H7 (cell line): ENCODE measurements around the gene CEACAM8. TPM values are rescaled to one million over a fixed set of nuclear protein-coding genes. Genes with fewer than 3 reads are reported as not detected.

Experiments used
- DNase-seq: peaks from one replicate; pipeline ENCODE4 v3.0.0; 2012
- H3K27me3 ChIP-seq: 2 replicates; pipeline ENCODE4 v1.6.0; 2011; ENCODE audit warnings: mild to moderate bottlenecking, low read length; ENCODE audit not compliant: control insufficient read depth, insufficient read depth
- H3K36me3 ChIP-seq: replicated peaks from 2 replicates; pipeline ENCODE4 v1.5.1; 2011; ENCODE audit warnings: low read length; ENCODE audit not compliant: control insufficient read depth, insufficient read depth
- H3K4me3 ChIP-seq: 2 replicates; pipeline ENCODE4 v1.5.1; 2011; ENCODE audit warnings: low read depth, mild to moderate bottlenecking, control low read depth, low read length, moderate library complexity; ENCODE audit not compliant: insufficient read depth
- total RNA-seq: library from RNA; depleted of rRNA; stranded (reverse); fragments of >200 nt; shearing (Covaris generic); gene quantifications from 2 replicates; pipeline ENCODE4 v1.2.3, GENCODE V29; 2014

The CEACAM8 gene
- total RNA-seq, 1 experiment from 2014 or later: not detected

DNA sequence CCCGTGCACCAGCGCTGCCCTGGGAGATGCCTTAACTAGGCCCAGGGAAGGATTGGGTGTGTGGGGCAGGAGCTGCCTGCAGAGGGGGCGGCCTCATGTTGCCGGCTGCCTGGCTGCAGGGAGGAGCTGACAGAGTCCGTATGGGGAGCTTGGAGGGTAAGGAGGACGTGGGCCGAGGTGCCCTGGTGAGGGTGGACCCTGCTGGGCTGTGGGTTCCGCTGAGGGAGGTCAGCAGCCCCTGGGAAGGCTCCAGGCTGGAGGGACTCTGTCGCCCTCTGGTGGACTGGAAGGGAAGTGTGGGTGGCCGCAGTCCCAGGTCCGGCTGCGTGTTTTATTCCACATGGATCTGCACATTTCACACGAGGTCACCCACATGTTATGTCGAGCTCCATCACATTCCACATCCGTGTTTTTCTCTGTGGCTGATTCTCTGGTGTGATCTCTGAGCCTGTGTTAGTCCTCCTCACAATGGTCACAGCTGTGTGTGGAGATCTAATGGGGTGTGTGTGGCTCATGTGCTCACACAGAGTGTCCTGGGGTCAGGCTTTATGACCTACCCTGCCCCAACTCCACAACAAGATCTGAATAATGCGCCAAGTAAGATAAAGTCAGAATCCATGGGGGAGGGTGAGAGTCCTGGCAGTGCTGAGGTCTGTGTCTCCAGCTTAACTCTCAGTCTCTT, 1.8 kb upstream of the CEACAM8 start:
- DNase-seq: peak; percentile 81
- Histone ChIP-seq H3K4me3 (no peak overlapping the region), H3K36me3 (no peaks in the 10 kb centered on the region), H3K27me3 (no peaks in the 10 kb centered on the region)

DNA sequence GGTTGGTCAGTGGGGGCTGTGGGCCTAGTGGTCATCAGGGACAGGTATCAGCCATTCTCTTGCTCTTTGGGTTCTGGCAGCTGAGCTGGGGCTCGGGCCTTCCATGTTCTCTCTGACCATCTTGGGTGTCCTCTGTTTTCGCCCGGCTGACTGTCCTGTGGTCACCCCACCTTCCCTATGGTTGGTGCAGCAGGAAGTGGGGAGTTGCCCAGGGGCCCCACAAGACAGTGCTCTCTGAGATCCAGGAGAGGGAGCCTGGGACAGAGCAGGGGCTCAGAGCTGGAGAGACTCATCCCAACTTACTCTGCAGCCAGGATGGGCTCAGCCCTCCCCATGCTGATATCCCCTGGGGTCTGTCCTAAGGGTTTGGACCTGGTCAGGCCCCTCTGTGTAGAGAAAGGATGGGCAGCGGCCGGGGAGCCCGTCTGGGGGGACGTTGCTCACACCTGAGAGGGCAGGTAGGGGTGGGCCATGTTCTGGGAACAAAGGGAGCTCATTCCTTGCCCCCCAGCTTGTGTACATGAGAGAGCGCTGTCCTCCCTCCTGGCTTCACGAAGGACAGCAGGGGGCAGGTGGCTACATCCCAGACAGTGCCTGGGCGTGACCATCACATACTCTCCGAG, 937 bp upstream of the CEACAM8 start:
- no peak for DNase-seq
- no peak overlapping the region for H3K4me3 ChIP-seq

DNA sequence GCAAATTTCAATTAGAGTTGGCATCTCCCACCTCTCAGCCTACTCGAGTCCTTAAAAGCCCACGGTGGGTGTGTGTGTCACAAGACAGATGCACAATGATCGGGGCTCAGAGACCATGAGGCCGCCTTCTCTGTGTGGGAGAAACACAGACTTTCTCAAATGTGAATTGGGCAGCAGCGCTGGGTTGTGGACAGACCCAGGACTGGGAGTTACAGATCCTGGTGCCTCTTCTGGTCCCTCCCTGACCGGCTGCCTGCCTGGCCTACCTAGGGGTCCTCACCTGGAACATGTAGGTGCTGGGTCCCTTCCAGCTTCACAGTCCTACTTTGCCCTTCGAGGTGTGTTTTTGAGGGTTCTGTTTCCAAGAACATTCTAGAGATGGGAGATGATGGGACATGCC, 4.9 kb downstream of the CEACAM8 start:
- H3K36me3 ChIP-seq: no peaks in the 10 kb centered on the region
- H3K27me3 ChIP-seq: no peaks in the 10 kb centered on the region
- DNase-seq: no peak
- H3K4me3 ChIP-seq: no peak overlapping the region

More for the DNA sequence above, 937 bp upstream of the CEACAM8 start:
- H3K36me3 ChIP-seq: no peaks in the 10 kb centered on the region
- no peaks in the 10 kb centered on the region for H3K27me3 ChIP-seq

DNA sequence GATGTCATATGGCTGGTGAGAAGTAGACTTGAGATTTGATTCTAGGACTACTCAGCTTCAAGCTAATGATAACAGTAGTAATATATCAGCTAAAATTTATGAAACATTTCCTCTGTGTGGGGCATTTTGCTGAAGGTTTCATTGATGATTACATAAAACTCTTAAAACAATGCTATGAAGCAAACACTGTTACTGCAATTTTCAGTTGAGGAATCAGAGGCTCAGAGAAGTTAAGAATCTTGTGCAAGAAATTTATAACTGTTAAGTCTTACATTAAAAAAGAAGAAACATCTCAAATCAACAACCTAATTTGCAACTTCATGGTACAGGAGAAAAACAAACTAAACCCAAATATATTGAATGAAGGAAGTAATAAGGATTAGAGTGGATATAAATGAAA, 10.3 kb downstream of the CEACAM8 start:
- Histone ChIP-seq H3K4me3 (no peak overlapping the region), H3K27me3 (no peaks in the 10 kb centered on the region), H3K36me3 (no peaks in the 10 kb centered on the region)
- DNase-seq: no peak

DNA sequence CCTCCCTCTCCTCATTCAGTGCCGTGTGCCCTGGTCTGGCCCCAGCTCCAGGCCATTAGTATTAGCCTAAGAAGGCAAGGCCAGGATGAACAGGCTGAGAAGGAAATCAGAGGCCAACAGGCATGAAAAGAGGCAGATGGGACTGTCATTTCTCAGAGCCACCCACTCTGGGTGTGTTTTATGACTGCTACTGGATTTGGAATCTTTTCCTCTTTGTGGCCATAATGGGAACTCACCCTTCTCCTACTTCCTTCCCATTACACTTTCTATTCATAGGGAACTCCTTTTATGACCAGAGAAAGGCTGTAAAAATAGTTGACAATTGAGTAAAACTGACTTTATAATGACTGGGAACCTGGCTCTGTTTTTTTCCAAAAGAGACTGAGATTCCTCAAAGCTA, 17.7 kb downstream of the CEACAM8 start:
- no peak for DNase-seq
- Histone ChIP-seq H3K27me3 (no peaks in the 10 kb centered on the region), H3K4me3 (no peak overlapping the region), H3K36me3 (no peaks in the 10 kb centered on the region)

DNA sequence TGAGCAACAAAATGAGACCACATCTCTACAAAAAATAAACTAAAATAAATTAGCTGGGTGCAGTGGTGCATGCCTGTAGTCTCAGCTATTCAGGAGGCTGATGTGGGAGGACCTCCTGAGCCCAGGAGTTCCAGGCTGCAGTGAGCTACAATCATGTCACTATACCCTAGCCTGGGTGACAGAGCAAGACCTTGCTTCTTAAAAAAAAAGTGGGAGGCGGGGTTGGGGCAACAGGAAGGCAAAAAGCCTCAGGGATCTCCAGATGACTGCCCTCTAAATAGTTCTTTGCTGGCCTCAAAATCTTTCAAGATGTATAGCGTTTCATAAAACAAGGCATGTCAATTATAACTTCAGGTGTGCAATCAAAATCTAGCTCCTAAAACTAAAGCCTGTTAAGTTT, 18.5 kb downstream of the CEACAM8 start:
- DNase-seq: no peak
- no peaks in the 10 kb centered on the region for H3K27me3 ChIP-seq
- no peak overlapping the region for H3K4me3 ChIP-seq
- no peaks in the 10 kb centered on the region for H3K36me3 ChIP-seq

DNA sequence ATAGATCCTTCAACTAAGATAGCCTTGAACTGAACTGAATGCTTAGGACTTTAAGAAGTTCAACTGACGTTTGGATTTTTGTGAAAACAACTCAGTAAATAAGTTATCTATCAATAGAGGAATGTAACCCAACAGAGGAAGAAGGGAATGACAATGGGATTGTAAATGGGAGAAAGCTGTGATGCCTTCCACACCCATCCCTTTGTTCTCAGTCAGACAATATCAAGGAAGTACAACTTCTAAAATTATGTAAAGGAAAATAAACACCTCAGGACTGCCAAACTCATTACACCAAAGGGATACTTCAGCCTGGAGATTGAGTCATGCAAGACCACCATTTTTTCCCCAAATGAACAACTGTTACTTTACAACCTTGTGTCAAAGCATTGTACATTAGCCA, 21.1 kb downstream of the CEACAM8 start:
- no peaks in the 10 kb centered on the region for H3K36me3 ChIP-seq

DNA sequence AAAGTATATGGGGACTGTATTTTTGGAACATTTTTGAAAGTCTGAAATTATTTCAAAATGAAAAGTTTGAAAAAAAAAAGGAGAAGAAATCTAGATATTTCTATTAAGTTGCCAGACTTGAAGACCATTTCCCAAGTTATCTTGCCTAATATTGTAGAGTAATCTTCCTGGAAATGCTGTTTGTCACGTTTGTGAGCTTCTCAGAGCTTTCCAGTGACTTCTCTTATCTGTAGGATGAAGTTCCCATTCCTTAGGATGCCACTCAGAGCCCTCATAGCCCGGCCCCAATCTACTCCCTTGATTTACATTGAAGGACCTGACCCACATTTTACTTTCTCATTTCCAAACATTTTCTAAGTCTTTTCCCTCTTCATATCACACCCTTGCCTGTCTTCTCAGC, 23.6 kb downstream of the CEACAM8 start:
- DNase-seq: no peak
- Histone ChIP-seq H3K36me3 (no peaks in the 10 kb centered on the region), H3K4me3 (no peak overlapping the region), H3K27me3 (no peaks in the 10 kb centered on the region)

More for the DNA sequence above, 21.1 kb downstream of the CEACAM8 start:
- no peak overlapping the region for H3K4me3 ChIP-seq
- no peaks in the 10 kb centered on the region for H3K27me3 ChIP-seq
- DNase-seq: no peak

DNA sequence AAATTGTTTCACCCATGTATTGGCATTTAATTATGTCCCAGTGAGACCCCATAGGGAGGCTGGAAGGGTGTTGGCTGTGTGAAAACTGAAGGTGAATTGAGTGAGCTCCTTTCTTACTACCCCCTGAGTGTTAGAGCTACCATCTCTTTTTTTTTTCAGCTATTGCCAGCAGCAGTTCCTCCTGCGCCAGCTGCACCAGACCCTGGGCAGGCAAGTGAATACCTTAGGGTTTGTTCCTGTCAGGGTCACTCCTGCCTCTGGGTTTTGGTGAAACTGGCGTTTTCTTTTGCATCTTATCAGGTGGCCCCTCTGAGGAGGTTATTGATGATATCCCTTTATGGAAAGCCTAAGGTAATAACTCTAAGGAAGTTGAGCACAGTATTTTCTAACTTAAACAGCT, 25.5 kb downstream of the CEACAM8 start:
- Histone ChIP-seq H3K4me3 (no peak overlapping the region), H3K27me3 (no peaks in the 10 kb centered on the region), H3K36me3 (no peaks in the 10 kb centered on the region)
- DNase-seq: no peak

DNA sequence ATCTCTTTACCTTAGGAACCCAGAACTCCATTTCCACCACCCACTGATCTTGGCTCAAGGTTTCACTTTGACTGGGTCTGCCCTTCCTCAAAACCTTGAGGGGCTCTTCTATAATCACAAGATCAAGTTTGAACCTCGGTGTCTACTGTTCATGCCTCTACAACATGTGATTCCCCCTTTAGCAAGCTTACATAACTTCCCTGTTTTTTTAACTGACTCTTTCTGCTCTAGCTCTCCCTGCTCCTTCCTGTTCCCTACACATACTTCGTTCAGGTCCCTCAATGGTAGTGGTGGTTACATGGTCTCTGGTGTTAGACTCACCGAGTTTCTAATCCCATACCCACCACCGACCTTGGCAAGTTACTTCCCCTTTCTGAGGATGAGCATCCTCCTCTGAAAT, 26.7 kb downstream of the CEACAM8 start:
- no peak for DNase-seq
- no peaks in the 10 kb centered on the region for H3K36me3 ChIP-seq
- no peaks in the 10 kb centered on the region for H3K27me3 ChIP-seq
- no peak overlapping the region for H3K4me3 ChIP-seq

DNA sequence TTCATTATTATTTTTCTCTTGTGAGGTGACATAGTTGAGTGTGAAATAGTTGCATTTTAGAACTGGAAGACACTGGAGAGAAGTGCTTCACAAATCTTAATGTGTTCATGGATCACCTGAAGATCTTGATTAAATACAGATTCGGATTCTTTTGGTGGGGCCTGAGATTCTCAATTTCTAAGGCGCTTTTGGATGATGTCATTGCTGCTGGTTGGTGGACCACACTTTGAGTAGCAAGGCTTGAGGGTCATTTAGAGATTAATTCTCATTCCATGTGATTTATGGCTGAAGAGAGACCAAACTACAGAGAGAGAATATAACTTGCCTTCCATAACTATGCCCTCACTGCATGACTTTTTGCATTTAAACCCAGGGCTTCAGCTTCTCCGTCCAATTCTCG, 27.2 kb downstream of the CEACAM8 start:
- H3K36me3 ChIP-seq: no peaks in the 10 kb centered on the region
- DNase-seq: no peak
- H3K27me3 ChIP-seq: no peaks in the 10 kb centered on the region
- no peak overlapping the region for H3K4me3 ChIP-seq

DNA sequence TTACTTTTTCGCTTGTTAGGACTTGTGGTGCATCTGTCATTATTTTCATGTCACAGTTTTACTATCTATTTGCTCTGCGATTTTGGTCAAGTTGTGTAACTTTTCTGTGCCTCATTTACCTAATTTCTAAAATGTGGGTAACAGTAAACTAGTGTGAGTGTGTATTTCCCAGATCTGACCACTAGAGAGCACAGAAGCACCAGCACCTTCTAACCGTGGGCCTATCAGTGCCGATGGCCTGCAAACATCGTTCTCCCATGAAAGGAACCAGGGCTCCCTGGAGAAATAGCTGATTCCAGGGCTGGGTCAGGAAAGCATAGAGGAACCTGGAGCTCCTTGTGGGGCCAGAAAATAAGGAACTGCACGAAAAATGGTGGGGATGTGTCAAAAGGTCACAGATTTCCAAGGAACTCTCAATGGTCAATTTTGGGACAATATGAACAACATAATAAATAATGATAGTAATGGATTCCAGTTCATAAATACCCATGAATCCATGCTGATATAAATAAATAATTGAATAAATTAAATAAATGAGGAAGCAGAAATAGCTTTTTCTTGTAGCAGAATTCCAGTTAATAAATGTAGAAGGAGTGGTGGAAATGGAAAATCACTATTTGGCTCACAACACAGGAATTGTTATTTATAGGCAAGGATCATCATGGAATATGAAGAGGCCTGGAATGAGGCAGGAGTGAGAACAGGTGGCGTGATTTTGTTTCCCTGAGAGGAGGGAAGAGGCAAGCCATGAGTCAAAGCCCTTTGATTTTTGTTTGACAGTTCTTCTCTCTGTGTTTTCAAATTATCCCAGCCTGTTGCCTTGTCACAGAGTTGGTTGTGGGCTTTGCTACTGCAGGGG, 31.1 kb downstream of the CEACAM8 start:
- H3K27me3 ChIP-seq: no peaks in the 10 kb centered on the region
- H3K36me3 ChIP-seq: no peaks in the 10 kb centered on the region
- peak; percentile 85 for DNase-seq
- no peak overlapping the region for H3K4me3 ChIP-seq

DNA sequence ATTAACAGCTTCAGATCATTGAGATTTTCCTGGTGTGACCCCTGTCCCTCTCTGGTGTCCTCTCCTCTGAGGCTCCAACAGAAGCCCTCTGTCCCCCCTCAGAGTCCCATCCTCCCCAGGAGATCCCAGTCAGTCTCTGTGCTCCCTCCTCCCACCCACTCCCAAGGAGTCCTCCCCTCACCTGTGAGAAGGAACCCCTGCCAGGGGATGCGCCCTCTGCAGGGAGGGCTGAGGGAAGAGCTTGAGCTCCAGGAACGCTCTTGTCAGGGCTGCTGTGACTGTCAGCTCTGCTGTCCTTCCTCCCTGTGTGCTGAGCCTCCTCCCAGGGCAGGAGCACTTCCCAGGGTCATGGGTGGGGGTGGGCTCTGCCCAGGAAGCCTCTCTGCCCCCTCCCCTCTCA, 33.2 kb downstream of the CEACAM8 start:
- no peak for DNase-seq
- Histone ChIP-seq H3K36me3 (no peaks in the 10 kb centered on the region), H3K4me3 (no peak overlapping the region), H3K27me3 (no peaks in the 10 kb centered on the region)

DNA sequence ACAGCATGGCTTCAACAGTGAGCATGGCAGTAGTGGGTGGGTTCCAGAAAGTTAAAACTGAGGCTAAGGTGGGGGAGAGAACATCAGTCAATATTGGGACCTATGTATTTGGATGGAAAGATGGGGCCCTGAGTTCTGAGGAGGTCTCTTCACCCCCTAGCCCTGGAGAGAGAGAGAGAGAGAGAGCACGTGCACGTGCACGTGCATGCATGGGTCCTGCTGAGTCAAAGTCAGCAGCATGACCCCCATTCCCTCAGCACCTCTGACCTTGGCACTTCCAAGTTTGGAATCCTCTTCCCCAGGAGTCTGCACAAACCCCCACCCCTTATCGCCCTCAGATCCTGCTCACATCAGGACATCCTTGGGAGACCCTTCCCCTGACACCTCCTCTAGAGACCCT, 34.0 kb downstream of the CEACAM8 start:
- Histone ChIP-seq H3K36me3 (no peaks in the 10 kb centered on the region), H3K4me3 (no peak overlapping the region), H3K27me3 (no peaks in the 10 kb centered on the region)
- DNase-seq: no peak
